ENCODE data around the gene INHBE.

Gene INHBE

DNA sequence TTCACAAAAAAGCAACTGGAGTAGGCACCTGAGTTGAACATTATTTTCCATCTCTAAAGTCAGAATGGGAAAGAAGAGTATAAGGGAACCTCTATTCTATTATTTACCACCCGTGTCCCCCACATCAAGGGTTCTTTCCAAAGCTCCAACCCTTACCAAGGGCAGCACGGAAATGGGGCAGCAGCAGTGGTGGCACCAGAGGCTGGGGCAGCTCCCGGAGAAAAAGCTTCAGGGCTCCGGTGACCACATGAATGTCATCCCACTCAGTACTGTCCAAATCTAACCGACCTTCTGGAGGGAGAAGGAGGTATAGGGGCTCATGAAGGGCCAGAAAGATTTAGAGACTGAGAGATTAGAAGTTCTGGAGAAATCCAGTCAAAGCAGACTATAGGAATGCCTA is 18.8 kb downstream of the INHBE start:
- H3K4me1 ChIP-seq (ENCODE audit: low read depth, poor library complexity, severe bottlenecking): peaks cover 9% of the 10 kb centered on the region
- H4K20me1 ChIP-seq (ENCODE audit: insufficient read depth): no peaks in the 10 kb centered on the region
- H3K9ac ChIP-seq: no peak overlapping the region
- H3K27me3 ChIP-seq (ENCODE audit: insufficient read depth, low read depth): peaks cover 61% of the 10 kb centered on the region
- no peak overlapping the region for H3K27ac ChIP-seq
- no peak overlapping the region for H3K4me2 ChIP-seq
- no peaks in the 10 kb centered on the region for H3K79me2 ChIP-seq (ENCODE audit: insufficient read depth, low read depth)
- H2AFZ ChIP-seq (ENCODE audit: low read depth): no peak overlapping the region
- TF ChIP-seq, protein P1, sequence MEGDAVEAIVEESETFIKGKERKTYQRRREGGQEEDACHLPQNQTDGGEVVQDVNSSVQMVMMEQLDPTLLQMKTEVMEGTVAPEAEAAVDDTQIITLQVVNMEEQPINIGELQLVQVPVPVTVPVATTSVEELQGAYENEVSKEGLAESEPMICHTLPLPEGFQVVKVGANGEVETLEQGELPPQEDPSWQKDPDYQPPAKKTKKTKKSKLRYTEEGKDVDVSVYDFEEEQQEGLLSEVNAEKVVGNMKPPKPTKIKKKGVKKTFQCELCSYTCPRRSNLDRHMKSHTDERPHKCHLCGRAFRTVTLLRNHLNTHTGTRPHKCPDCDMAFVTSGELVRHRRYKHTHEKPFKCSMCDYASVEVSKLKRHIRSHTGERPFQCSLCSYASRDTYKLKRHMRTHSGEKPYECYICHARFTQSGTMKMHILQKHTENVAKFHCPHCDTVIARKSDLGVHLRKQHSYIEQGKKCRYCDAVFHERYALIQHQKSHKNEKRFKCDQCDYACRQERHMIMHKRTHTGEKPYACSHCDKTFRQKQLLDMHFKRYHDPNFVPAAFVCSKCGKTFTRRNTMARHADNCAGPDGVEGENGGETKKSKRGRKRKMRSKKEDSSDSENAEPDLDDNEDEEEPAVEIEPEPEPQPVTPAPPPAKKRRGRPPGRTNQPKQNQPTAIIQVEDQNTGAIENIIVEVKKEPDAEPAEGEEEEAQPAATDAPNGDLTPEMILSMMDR (conservative IDR thresholded peaks at IDR 0.05; ENCODE audit: low read depth, low read length): no peak
- H3K36me3 ChIP-seq (ENCODE audit: insufficient read depth): no peaks in the 10 kb centered on the region
- no peak overlapping the region for H3K4me3 ChIP-seq (IDR thresholded peaks at IDR 0.05; ENCODE audit: insufficient read depth, low read depth, low read length)

DNA sequence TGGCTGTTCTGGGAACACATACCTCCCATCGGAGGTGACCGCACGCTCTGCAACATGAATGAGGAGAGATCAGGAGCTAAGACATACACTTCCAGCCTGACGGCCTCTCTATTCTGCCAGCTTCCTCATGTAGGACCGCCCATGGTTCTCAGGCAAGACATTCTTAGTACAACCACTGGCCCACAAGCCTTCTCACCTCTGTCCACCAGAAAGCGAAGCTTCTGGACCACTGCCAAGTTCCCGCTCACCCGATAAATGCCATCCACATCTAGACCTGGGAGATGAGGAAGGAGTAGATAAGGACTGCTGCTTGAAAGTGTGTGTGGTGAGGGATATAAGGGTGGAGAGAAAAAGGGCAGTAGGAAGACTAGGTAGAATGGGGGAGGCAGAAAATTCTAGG is 19.3 kb downstream of the INHBE start:
- TF ChIP-seq, protein P1 (conservative IDR thresholded peaks at IDR 0.05; ENCODE audit: low read depth, low read length): no peak
- Histone ChIP-seq H3K36me3 (ENCODE audit: insufficient read depth) (no peaks in the 10 kb centered on the region), H2AFZ (ENCODE audit: low read depth) (no peak overlapping the region), H3K9ac (no peak overlapping the region), H3K4me3 (IDR thresholded peaks at IDR 0.05; ENCODE audit: insufficient read depth, low read depth, low read length) (no peak overlapping the region), H3K79me2 (ENCODE audit: insufficient read depth, low read depth) (no peaks in the 10 kb centered on the region), H3K4me1 (ENCODE audit: low read depth, poor library complexity, severe bottlenecking) (peaks cover 9% of the 10 kb centered on the region), H3K4me2 (no peak overlapping the region), H3K27ac (no peak overlapping the region), H4K20me1 (ENCODE audit: insufficient read depth) (no peaks in the 10 kb centered on the region), H3K27me3 (ENCODE audit: insufficient read depth, low read depth) (peaks cover 58% of the 10 kb centered on the region)

DNA sequence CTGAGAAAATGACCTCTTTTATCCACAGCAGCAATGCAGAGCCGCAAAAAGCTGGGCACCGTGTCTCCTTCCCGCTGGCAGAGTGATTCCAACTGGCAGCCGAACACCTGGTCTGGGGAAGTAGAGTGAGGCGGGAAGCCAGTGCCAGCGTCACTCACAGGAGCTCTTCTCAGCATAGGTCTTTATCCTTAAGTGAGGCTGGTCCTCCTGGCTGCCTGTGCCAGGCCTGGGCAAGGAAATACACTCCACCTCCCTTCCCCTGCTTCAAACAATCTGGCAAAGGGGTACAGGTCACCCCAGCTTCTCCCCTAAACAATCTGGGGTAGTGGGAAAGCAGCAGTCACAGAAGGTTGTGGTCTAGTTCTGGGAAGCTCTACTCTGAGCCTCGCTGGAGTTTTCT is 19.8 kb downstream of the INHBE start:
- TF ChIP-seq, protein P1 (conservative IDR thresholded peaks at IDR 0.05; ENCODE audit: low read depth, low read length): no peak
- Histone ChIP-seq H3K79me2 (ENCODE audit: insufficient read depth, low read depth) (no peaks in the 10 kb centered on the region), H3K9ac (no peak overlapping the region), H3K27me3 (ENCODE audit: insufficient read depth, low read depth) (peaks cover 54% of the 10 kb centered on the region), H4K20me1 (ENCODE audit: insufficient read depth) (no peaks in the 10 kb centered on the region), H2AFZ (ENCODE audit: low read depth) (no peak overlapping the region), H3K36me3 (ENCODE audit: insufficient read depth) (no peaks in the 10 kb centered on the region), H3K27ac (no peak overlapping the region), H3K4me3 (IDR thresholded peaks at IDR 0.05; ENCODE audit: insufficient read depth, low read depth, low read length) (no peak overlapping the region), H3K4me1 (ENCODE audit: low read depth, poor library complexity, severe bottlenecking) (peaks cover 9% of the 10 kb centered on the region), H3K4me2 (no peak overlapping the region)

DNA sequence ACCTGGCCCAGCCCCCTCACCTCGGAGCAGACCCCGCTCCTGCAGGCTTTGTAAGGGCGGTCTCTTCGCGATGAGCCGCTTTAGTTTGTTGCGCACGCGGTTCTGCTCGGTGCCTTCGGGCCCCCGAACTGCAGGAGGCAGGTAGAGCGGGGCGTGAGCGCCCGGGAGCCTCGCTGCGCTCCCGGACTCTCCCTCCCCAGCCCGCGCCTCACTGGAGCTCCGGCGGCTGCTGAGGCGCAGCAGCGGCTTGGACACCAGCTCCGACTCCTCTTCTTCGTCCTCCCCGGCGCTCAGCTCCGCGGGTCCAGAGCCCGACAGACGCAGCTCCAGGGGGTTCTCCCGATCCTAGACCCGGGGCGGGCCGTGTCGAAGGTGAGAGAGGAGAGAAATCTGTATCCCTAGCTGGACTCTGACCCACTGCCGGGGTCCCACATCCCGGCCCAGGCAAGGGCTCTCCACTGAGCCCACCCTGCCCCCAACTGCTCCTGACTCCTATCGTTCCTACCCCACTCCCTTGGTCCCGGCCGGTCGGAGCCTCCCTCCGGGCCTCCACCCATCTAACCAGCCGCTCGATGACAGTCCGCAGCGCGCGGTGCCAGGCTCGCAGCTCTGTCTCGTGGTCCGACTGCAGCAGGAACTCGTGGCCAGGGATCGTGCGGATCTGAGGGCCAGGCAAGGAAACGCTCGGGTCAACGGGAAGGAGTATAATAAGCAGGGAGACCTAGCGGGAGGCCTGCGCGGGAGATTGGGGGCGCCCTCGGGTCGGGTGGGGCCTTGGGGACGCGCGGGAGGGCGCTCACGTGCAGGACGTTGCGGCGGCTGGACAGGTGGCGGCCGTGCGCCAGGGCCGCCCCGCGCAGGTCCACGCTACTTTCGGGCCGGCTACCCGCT is 20.4 kb downstream of the INHBE start:
- Histone ChIP-seq H3K79me2 (ENCODE audit: insufficient read depth, low read depth) (no peaks in the 10 kb centered on the region), H3K9ac (no peak overlapping the region), H3K36me3 (ENCODE audit: insufficient read depth) (no peaks in the 10 kb centered on the region), H3K4me3 (IDR thresholded peaks at IDR 0.05; ENCODE audit: insufficient read depth, low read depth, low read length) (no peak overlapping the region), H2AFZ (ENCODE audit: low read depth) (no peak overlapping the region), H3K4me1 (ENCODE audit: low read depth, poor library complexity, severe bottlenecking) (peaks cover 9% of the 10 kb centered on the region), H3K27ac (no peak overlapping the region), H4K20me1 (ENCODE audit: insufficient read depth) (no peaks in the 10 kb centered on the region), H3K27me3 (ENCODE audit: insufficient read depth, low read depth) (peaks cover 50% of the 10 kb centered on the region; the same call in 1 of the 2 replicates), H3K4me2 (no peak overlapping the region)
- TF ChIP-seq, protein P1 (conservative IDR thresholded peaks at IDR 0.05; ENCODE audit: low read depth, low read length): no peak
